VCaP (cell line): ENCODE measurements around the gene NR3C1.

Source experiments
- H3K27ac ChIP-seq: fragments of 450-650 bp; 2 replicates; pipeline ENCODE4 v1.5.1; 2017
- CTCF ChIP-seq: fragments of 450-650 bp; conservative IDR thresholded peaks from 2 replicates; pipeline ENCODE4 v1.5.1; 2017; ENCODE audit warnings: mild to moderate bottlenecking, moderate library complexity

The NR3C1 gene

GRCh38 chr5:143248391-143248790, 155.1 kb downstream of the NR3C1 start:
- TF ChIP-seq CTCF = no peak
- H3K27ac ChIP-seq = no peak overlapping the region

GRCh38 chr5:143247134-143247815, 156.2 kb downstream of the NR3C1 start:
- no peak for TF ChIP-seq CTCF
- no peak overlapping the region for H3K27ac ChIP-seq

- no peak overlapping the region for H3K27ac ChIP-seq
Measured at GRCh38 chr5:143245929-143246561, 157.4 kb downstream of the NR3C1 start.

GRCh38 chr5:143244990-143245389, 158.5 kb downstream of the NR3C1 start:
- no peak for TF ChIP-seq CTCF
- H3K27ac ChIP-seq = no peak overlapping the region

More at GRCh38 chr5:143245929-143246561, 157.4 kb downstream of the NR3C1 start:
- no peak for TF ChIP-seq CTCF

- H3K27ac ChIP-seq = no peak overlapping the region
- no peak for TF ChIP-seq CTCF
Measured at GRCh38 chr5:143244000-143244736, 159.3 kb downstream of the NR3C1 start.

- TF ChIP-seq CTCF = no peak
- H3K27ac ChIP-seq = no peak overlapping the region
Measured at GRCh38 chr5:143243103-143243502, 160.4 kb downstream of the NR3C1 start.

- no peak for TF ChIP-seq CTCF
- no peak overlapping the region for H3K27ac ChIP-seq
Measured at GRCh38 chr5:143241892-143242291, 161.6 kb downstream of the NR3C1 start.
